Measurements from ENCODE around the gene TTC7B. TPM values are rescaled to one million over a fixed set of nuclear protein-coding genes. Genes with fewer than 3 reads are reported as not detected.
"Not testable (repeated sequence)": the region's sequence is repeated elsewhere in the genome, so short reads cannot be mapped to it uniquely, and the experiment has no call there.

TTC7B gene
- total and polyA plus RNA-seq, 2 of the 8 experiments (the other 6 are each of a cell fraction or from before 2014, with no cell fraction given), result 23.7 to 34.0 TPM

DNA sequence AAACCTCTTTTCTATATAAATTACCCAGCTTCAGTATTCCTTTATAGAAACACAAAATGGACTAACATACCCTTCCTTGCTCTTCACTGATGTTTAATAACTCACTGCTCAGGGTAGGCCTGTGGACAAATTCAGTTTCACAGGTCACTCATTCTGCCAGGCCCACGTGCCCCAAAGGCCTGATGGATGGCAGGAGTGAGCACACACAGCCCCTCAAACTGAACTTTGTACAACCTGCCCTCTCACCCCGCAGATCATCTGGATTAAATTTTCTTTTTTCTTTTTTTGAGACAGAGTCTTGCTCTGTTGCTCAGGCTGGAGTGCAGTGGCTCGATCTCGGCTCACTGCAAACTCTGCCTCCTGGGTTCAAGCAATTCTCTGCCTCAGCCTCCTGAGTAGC, 24.4 kb upstream of the TTC7B start:
- not testable (repeated sequence) for H2AFZ ChIP-seq (ENCODE audit: low read length); H4K5ac ChIP-seq (ENCODE audit: insufficient read length, low read depth, low read length); H3K4ac ChIP-seq (replicated peaks; ENCODE audit: insufficient read length, low read depth, low read length); FAIRE-seq; H3K79me1 ChIP-seq (ENCODE audit: low read depth, low read length); H3K23me2 ChIP-seq (ENCODE audit: low read depth, low read length); H3K36me3 ChIP-seq (ENCODE audit: control insufficient read depth in 2 of 4, insufficient read depth in 4 of 4, low read length in 3 of 4); H4K20me1 ChIP-seq (replicated peaks in 1 of 2; ENCODE audit: control insufficient read depth in 1 of 2, insufficient read depth in 2 of 2, low read length in 2 of 2); H3K4me1 ChIP-seq (replicated peaks in 1 of 4; ENCODE audit: control insufficient read depth in 3 of 4, insufficient read depth in 4 of 4, low read length in 3 of 4); H2BK5ac ChIP-seq (ENCODE audit: low read depth, low read length); H3K18ac ChIP-seq (ENCODE audit: extremely low read depth, low read length); H2BK20ac ChIP-seq (ENCODE audit: low read length); H2BK12ac ChIP-seq (ENCODE audit: low read depth, low read length); H3K23ac ChIP-seq (ENCODE audit: insufficient read length); H3K56ac ChIP-seq (replicated peaks; ENCODE audit: insufficient read length, low read depth, low read length); H3K9ac ChIP-seq (replicated peaks in 1 of 4; ENCODE audit: extremely low read depth in 1 of 4, low read depth in 3 of 4, low read length in 3 of 4); H3K4me2 ChIP-seq (ENCODE audit: insufficient read depth in 1 of 2, low read depth in 2 of 2, low read length in 2 of 2); H3K27me3 ChIP-seq (replicated peaks in 1 of 4; ENCODE audit: control insufficient read depth in 3 of 4, extremely low read depth in 1 of 4, insufficient read depth in 3 of 4, low read length in 3 of 4); H2BK15ac ChIP-seq (ENCODE audit: low read length); H3K4me3 ChIP-seq (ENCODE audit: extremely low read depth in 1 of 4, insufficient read depth in 2 of 4, low read depth in 3 of 4, low read length in 4 of 4); H3K14ac ChIP-seq (ENCODE audit: insufficient read length); H4K8ac ChIP-seq (ENCODE audit: extremely low read depth, insufficient read depth, low read length); H3K9me3 ChIP-seq (ENCODE audit: insufficient read depth in 2 of 2, low read depth in 1 of 2, low read length in 1 of 2); H2BK120ac ChIP-seq (replicated peaks; ENCODE audit: low read depth, low read length); H2AK5ac ChIP-seq (ENCODE audit: low read depth, low read length); H4K91ac ChIP-seq (replicated peaks; ENCODE audit: insufficient read length, low read length); H3K79me2 ChIP-seq (ENCODE audit: control insufficient read depth in 1 of 2, insufficient read depth in 2 of 2, low read length in 2 of 2); H3K27ac ChIP-seq (ENCODE audit: low read depth, low read length)
- ChIA-PET CTCF (ENCODE audit: partially characterized antibody) (interaction anchor here (0.9 kb wide), 1 partner anchor 9 kb away, joined by 3 read pairs; no protein-coding TSS in a partner anchor), POLR2A (ENCODE audit: partially characterized antibody) (interaction anchor here (1.2 kb wide), 1 partner anchor 9 kb away, joined by 3 read pairs; no protein-coding TSS in a partner anchor)
- peak in 1 of 2 experiments; percentile 13 for DNase-seq (ENCODE audit: low read depth in 1 of 2, low spot score in 2 of 2)
- 94% methylated on average over 4 of the region's 4 CpGs; no CpG with 5 or more reads in 1 of the 2 experiments for WGBS, 2 experiments (ENCODE audit: extremely low coverage in 1 of 2, insufficient coverage in 1 of 2, insufficient read length in 1 of 2, insufficient replicate concordance in 2 of 2, low coverage in 1 of 2, low lambda C conversion rate in 2 of 2, missing lambda C conversion rate in 1 of 2)
